Ovary (tissue), 9 donors: ENCODE data around the gene CLASP1. TPM values are rescaled to one million over a fixed set of nuclear protein-coding genes. Genes with fewer than 3 reads are reported as not detected.

Source experiments
- DNase-seq, 5 donors: peaks; one replicate each; pipeline ENCODE4 v3.0.0-alpha.2; 2019 to 2020
- H3K27ac ChIP-seq, 2 donors: fragments of 200-600 bp; one replicate each; pipeline versions ENCODE4 v1.5.1 to v1.8.0; 2019 to 2022
- H3K27me3 ChIP-seq: fragments of 200-600 bp; one replicate; pipeline ENCODE4 v1.8.0; 2022
- H3K36me3 ChIP-seq: fragments of 200-600 bp; sonication (generic); one replicate; pipeline ENCODE4 v1.5.1; 2019
- H3K4me1 ChIP-seq: one replicate; pipeline ENCODE4 v1.8.1; 2013; ENCODE audit warnings: mild to moderate bottlenecking, moderate library complexity; ENCODE audit not compliant: insufficient read depth
- H3K4me3 ChIP-seq: fragments of 200-600 bp; sonication (generic); one replicate; pipeline ENCODE4 v1.5.1; 2017
- H3K9me3 ChIP-seq, 2 donors: fragments of 200-600 bp in 1 of 2; sonication (generic) in 1 of 2; one replicate each; pipeline versions ENCODE4 v1.5.1 to v1.8.1; 2013 to 2019; ENCODE audit warnings: mild to moderate bottlenecking in 1 of 2, moderate library complexity in 1 of 2
- EP300 ChIP-seq: sonication (generic); formaldehyde crosslinking; IDR thresholded peaks from one replicate; pipeline ENCODE4 v1.6.1; 2017; ENCODE audit warnings: antibody characterized with exemption
- POLR2A ChIP-seq: fragments of 450-650 bp; IDR thresholded peaks from one replicate; pipeline ENCODE4 v1.6.1; 2017; ENCODE audit warnings: antibody characterized with exemption, mild to moderate bottlenecking, moderate library complexity
- WGBS, 3 donors: extraction: QIAGEN DNeasy Blood & Tissue Kit in 1 of 3; methylation state at CpG; one replicate each; pipeline versions ENCODE4 v1.1.5 to v1.1.7; 2013 to 2017; 5-methylcytosine and 5-hydroxymethylcytosine counted together
- intact Hi-C, 4 donors: fragments of 100-400 bp; cut with DNase I; formaldehyde crosslinking; loops; one replicate each; pipeline versions ENCODE4 v1.11.0 to v1.15.1; 2022 to 2023
- polyA plus RNA-seq, 2 donors: library from polyadenylated mRNA; stranded (reverse); fragments of 200-250 nt in 1 of 2; fragments of 350-450 nt in 1 of 2; fragmentation: Illumina TruSeq in 1 of 2; extraction: RNeasy Lipid Tissue Mini Kit (QIAGEN cat#74804) in 1 of 2; gene quantifications; one replicate each; pipeline ENCODE4 v1.2.3, GENCODE V29; 2013 to 2014
- total RNA-seq, 7 donors: library from RNA; depleted of rRNA in 2 of 7; stranded (reverse); fragments of >200 nt in 2 of 7; fragmentation: NEBNext Ultra II Directional in 3 of 7; extraction: Animal tissue kit (Norgen Biotek cat#: 25700) in 3 of 7; gene quantifications; one replicate each; pipeline versions ENCODE4 v1.1.0 to v1.2.4, GENCODE V29; 2016 to 2023
- TF ChIP-seq, protein P1 (sequence below), 3 donors: fragments of 450-650 bp in 2 of 3; fragments of 200-600 bp in 1 of 3; IDR thresholded peaks; one replicate each; pipeline versions ENCODE4 v1.5.1 to v1.8.0; 2016 to 2022; ENCODE audit warnings: antibody characterized with exemption in 3 of 3, mild to moderate bottlenecking in 1 of 3
- donor health status: DM: no; HTN: no; CAD: no; lungs with moderate emphysema.
- donor health status: DM: no; HTN: no; CAD: no.
- donor health status: Bipolar disorder and iron deficiency.
- donor health status: DM: yes; HTN: yes; CAD: no.
- donor health status: DM: no; HTN: no; CAD: no.
- donor health status: DM: yes; HTN: yes; CAD: no.

CLASP1 gene
- total and polyA plus RNA-seq, 9 donors: 15.8 to 58.7 (median 47.9) TPM

DNA sequence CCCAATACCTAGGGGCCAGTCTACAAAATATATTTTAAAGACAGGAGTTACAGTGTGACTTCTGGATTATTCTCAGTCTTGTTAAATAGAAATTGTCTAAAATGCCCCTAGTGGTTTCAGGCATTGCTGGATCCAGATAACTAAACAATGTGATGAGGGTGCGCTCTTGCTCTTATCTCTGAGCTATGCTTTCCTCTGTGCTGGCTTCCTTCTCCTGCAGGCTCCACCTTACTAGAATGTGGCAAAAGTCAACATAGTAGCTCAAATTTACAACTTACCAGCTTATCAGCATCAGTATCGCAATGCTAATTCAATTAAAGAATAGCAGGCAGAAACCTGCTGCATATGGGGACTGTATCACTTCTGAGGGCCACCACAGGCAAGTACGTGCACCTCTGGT, 179.9 kb downstream of the CLASP1 start:
- DNase-seq: no peak
- H3K27me3 ChIP-seq: no peaks in the 10 kb centered on the region
- intact Hi-C loops: no loop called here
- H3K4me3 ChIP-seq: no peak overlapping the region
- 97 to 100% (median 98%) methylated on average over 3 of the region's 3 CpGs for WGBS, 3 donors
- H3K4me1 ChIP-seq: no peaks in the 10 kb centered on the region
- H3K9me3 ChIP-seq: no peaks in the 10 kb centered on the region
- no peak overlapping the region for H3K27ac ChIP-seq
- TF ChIP-seq EP300 (no peak), POLR2A (no peak)
- TF ChIP-seq, protein P1, sequence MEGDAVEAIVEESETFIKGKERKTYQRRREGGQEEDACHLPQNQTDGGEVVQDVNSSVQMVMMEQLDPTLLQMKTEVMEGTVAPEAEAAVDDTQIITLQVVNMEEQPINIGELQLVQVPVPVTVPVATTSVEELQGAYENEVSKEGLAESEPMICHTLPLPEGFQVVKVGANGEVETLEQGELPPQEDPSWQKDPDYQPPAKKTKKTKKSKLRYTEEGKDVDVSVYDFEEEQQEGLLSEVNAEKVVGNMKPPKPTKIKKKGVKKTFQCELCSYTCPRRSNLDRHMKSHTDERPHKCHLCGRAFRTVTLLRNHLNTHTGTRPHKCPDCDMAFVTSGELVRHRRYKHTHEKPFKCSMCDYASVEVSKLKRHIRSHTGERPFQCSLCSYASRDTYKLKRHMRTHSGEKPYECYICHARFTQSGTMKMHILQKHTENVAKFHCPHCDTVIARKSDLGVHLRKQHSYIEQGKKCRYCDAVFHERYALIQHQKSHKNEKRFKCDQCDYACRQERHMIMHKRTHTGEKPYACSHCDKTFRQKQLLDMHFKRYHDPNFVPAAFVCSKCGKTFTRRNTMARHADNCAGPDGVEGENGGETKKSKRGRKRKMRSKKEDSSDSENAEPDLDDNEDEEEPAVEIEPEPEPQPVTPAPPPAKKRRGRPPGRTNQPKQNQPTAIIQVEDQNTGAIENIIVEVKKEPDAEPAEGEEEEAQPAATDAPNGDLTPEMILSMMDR (IDR thresholded peaks at IDR 0.05): no peak
- no peaks in the 10 kb centered on the region for H3K36me3 ChIP-seq

DNA sequence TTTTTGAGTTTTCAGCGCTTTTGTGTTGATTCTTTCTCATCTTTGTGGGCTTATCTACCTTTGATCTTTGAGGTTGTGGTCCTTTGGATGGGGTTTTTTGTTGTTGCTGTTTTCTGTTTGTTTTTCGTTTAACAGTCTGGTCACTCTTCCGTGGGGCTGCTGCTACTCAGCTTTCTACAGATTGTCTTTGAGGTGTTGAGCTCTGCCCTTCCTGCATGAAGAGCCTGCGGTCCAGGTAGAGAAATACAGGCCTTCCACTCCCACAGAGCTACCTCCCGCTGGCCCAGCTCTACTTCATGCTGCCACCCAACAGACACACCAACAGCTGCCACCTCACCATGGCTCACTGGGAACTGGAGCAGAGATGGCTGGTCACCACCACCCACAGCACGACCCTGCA, 180.3 kb downstream of the CLASP1 start:
- Histone ChIP-seq H3K27ac (no peak overlapping the region), H3K27me3 (no peaks in the 10 kb centered on the region), H3K9me3 (no peaks in the 10 kb centered on the region), H3K4me1 (no peaks in the 10 kb centered on the region), H3K36me3 (no peaks in the 10 kb centered on the region), H3K4me3 (no peak overlapping the region)
- DNase-seq: no peak
- intact Hi-C loops: no loop called here
- TF ChIP-seq, protein P1 (IDR thresholded peaks at IDR 0.05): no peak
- TF ChIP-seq POLR2A: no peak
- TF ChIP-seq EP300: no peak
- 95 to 98% (median 98%) methylated on average over 6 of the region's 6 CpGs for WGBS, 3 donors

DNA sequence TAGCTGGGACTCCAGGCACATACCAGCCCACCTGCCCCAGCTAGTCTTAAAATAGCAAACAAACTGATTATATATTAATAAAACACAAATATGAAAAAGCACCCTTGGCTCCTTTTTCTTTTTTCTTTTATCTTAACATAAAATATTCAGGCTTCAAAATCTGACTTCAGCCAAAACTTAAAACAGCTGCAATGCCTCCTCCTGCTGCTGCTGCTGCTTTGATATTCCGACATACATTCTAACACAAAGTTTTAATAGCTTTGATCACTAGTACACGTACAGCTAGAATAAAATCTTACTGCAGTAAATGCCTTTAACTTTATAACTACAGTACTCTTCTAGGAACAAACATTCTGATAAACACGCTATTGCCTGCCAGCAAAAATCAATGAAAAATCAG, 190.0 kb downstream of the CLASP1 start:
- intact Hi-C loops: no loop called here
- WGBS, 3 donors: 32 to 44% (median 44%) methylated on average over 3 of the region's 3 CpGs
- no peak overlapping the region for H3K4me3 ChIP-seq
- no peaks in the 10 kb centered on the region for H3K27me3 ChIP-seq
- no peak overlapping the region for H3K27ac ChIP-seq
- H3K4me1 ChIP-seq: no peaks in the 10 kb centered on the region
- H3K36me3 ChIP-seq: no peaks in the 10 kb centered on the region
- DNase-seq: no peak
- H3K9me3 ChIP-seq: no peaks in the 10 kb centered on the region
- TF ChIP-seq, protein P1 (IDR thresholded peaks at IDR 0.05): no peak
- no peak for TF ChIP-seq EP300
- no peak for TF ChIP-seq POLR2A

DNA sequence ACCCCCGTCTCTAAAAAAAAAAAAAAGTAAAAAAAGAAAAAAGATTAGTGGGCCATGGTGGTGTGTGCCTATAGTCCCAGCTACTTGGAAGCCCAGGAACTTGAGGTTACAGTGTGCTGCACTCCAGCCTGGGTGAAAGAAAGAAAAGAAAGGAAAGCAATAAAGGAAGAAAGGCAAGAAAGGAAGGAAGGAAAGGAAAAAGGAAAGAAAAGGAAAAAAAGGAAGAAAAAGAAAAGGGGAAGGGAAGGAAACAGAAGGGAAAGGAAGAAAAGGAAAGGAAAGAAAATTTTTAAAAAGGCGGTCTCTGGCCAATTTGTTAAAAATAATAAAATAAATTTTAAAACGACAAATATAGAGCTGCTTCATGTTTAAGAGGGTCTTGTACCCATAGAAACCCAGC, 192.9 kb downstream of the CLASP1 start:
- Histone ChIP-seq H3K27me3 (no peaks in the 10 kb centered on the region), H3K27ac (no peak overlapping the region), H3K4me3 (no peak overlapping the region), H3K4me1 (no peaks in the 10 kb centered on the region), H3K9me3 (no peaks in the 10 kb centered on the region), H3K36me3 (no peaks in the 10 kb centered on the region)
- intact Hi-C loops: no loop called here
- 91 to 93% (median 91%) methylated on average over 3 of the region's 3 CpGs for WGBS, 3 donors
- TF ChIP-seq, protein P1 (IDR thresholded peaks at IDR 0.05): no peak
- TF ChIP-seq POLR2A (no peak), EP300 (no peak)
- DNase-seq: no peak

DNA sequence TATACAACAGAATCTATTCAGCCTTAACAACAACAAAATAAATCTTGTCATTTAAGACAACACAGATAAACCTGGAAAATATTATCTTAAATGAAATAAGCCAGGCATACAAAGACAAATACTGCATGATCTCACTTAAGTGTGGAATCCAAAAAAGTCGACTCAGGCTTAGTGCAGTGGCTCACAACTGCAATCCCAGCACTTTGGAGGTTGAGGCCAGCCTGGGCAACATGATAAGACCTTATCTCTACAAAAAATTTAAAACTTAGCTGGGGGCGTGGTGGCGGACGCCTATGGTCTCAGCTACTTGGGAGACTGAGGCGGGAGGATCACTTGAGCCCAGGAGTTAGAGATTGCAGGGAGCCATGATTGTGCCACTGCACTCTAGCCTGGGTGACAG, 193.8 kb downstream of the CLASP1 start:
- DNase-seq: no peak
- H3K27ac ChIP-seq: no peak overlapping the region
- H3K9me3 ChIP-seq: no peaks in the 10 kb centered on the region
- WGBS, 3 donors: 73 to 92% (median 80%) methylated on average over 5 of the region's 5 CpGs
- H3K36me3 ChIP-seq: no peaks in the 10 kb centered on the region
- H3K4me1 ChIP-seq: no peaks in the 10 kb centered on the region
- intact Hi-C loops: no loop called here
- no peak overlapping the region for H3K4me3 ChIP-seq
- TF ChIP-seq POLR2A (no peak), EP300 (no peak)
- TF ChIP-seq, protein P1 (IDR thresholded peaks at IDR 0.05): no peak
- H3K27me3 ChIP-seq: no peaks in the 10 kb centered on the region
